GM21529 (cell line): ENCODE results near the gene PPP2R3B.
"Not testable (repeated sequence)": the region's sequence is repeated elsewhere in the genome, so short reads cannot be mapped to it uniquely, and the experiment has no call there.

Source experiments
- ATAC-seq: cut with Tn5 transposase; IDR thresholded peaks from one replicate; pipeline ENCODE4 v1.9.1; 2021; ENCODE audit not compliant: unreplicated experiment

The PPP2R3B gene

GRCh38 chrX:338836-339400, 47.8 kb downstream of the PPP2R3B start:
- no peak for ATAC-seq

GRCh38 chrX:338281-338835, 48.3 kb downstream of the PPP2R3B start:
- no peak for ATAC-seq

GRCh38 chrX:337331-337831, 49.3 kb downstream of the PPP2R3B start:
- no peak for ATAC-seq

- no peak for ATAC-seq
These were observed 50.5 kb downstream of the PPP2R3B start for GRCh38 chrX:336227-336626.

GRCh38 chrX:335758-336155, 51.0 kb downstream of the PPP2R3B start:
- no peak for ATAC-seq

- ATAC-seq, result no peak
These were observed 51.5 kb downstream of the PPP2R3B start for GRCh38 chrX:334971-335757.

- ATAC-seq, result no peak
These were observed 52.3 kb downstream of the PPP2R3B start for GRCh38 chrX:334331-334891.

GRCh38 chrX:333611-334311, 52.9 kb downstream of the PPP2R3B start:
- ATAC-seq, result no peak

GRCh38 chrX:332916-333610, 53.6 kb downstream of the PPP2R3B start:
- no peak for ATAC-seq

GRCh38 chrX:332496-332860, 54.2 kb downstream of the PPP2R3B start:
- ATAC-seq, result no peak

GRCh38 chrX:331825-332495, 54.7 kb downstream of the PPP2R3B start:
- no peak for ATAC-seq

- ATAC-seq, result no peak
These were observed 55.4 kb downstream of the PPP2R3B start for GRCh38 chrX:331151-331824.

GRCh38 chrX:330726-331150, 56.0 kb downstream of the PPP2R3B start:
- ATAC-seq, result no peak

- not testable (repeated sequence) for ATAC-seq
These were observed 56.5 kb downstream of the PPP2R3B start for GRCh38 chrX:330141-330725.

GRCh38 chrX:329291-329910, 57.3 kb downstream of the PPP2R3B start:
- no peak for ATAC-seq

- no peak for ATAC-seq
These were observed 59.0 kb downstream of the PPP2R3B start for GRCh38 chrX:327660-328126.

- ATAC-seq, result not testable (repeated sequence)
These were observed 62.0 kb downstream of the PPP2R3B start for GRCh38 chrX:324664-325063.

- ATAC-seq, result no peak
These were observed 62.7 kb downstream of the PPP2R3B start for GRCh38 chrX:323721-324628.
